OCI-LY7 (cell line): ENCODE measurements around the gene FMN1. TPM values are rescaled to one million over a fixed set of nuclear protein-coding genes. Genes with fewer than 3 reads are reported as not detected.

ENCODE experiments used
- BruUV-seq: library from RNA; stranded (reverse); fragments of 400-500 nt; replicated peaks from 2 replicates; lab custom pipeline; 2021; lab: Mats Ljungman, UMichigan
- CTCF ChIA-PET: fragments of 300-600 bp; sonication (Branson Sonifier 250); formaldehyde crosslinking; loops from one replicate; lab custom pipeline; 2022; ENCODE audit warnings: antibody characterized with exemption; ENCODE audit not compliant: unreplicated experiment; lab: Charles Lee
- POLR2A ChIA-PET: fragments of 300-600 bp; sonication (Branson Sonifier 250); formaldehyde crosslinking; loops from one replicate; lab custom pipeline; 2022; ENCODE audit warnings: antibody characterized with exemption; lab: Charles Lee
- DNase-seq: peaks from one replicate; pipeline ENCODE4 v3.0.0-alpha.2; 2015; ENCODE audit warnings: low spot score
- H2AFZ ChIP-seq: fragments of 200-600 bp; sonication (generic), shearing (Covaris generic); 2 replicates; pipeline ENCODE4 v1.6.1; 2014; ENCODE audit warnings: mild to moderate bottlenecking, antibody characterized with exemption, low read length, moderate library complexity
- H3K27ac ChIP-seq: fragments of 200-600 bp; sonication (generic); 2 replicates; pipeline ENCODE4 v1.5.1; 2014; ENCODE audit warnings: mixed run types, low read depth, mild to moderate bottlenecking, moderate library complexity, low read length, inconsistent platforms; ENCODE audit not compliant: poor library complexity, severe bottlenecking
- H3K36me3 ChIP-seq: fragments of 200-600 bp; sonication (generic); 2 replicates; pipeline ENCODE4 v1.6.1; 2014; ENCODE audit warnings: mild to moderate bottlenecking, antibody characterized with exemption, low read length, moderate library complexity, mixed read lengths; ENCODE audit not compliant: insufficient read depth
- H3K4me1 ChIP-seq: fragments of 200-600 bp; sonication (generic); 2 replicates; pipeline ENCODE4 v1.5.1; 2014; ENCODE audit warnings: mild to moderate bottlenecking, low read length; ENCODE audit not compliant: insufficient read depth, poor library complexity, severe bottlenecking
- H3K4me2 ChIP-seq: fragments of 200-600 bp; sonication (generic); 2 replicates; pipeline ENCODE4 v1.6.1; 2014; ENCODE audit warnings: mild to moderate bottlenecking, low read length
- H3K4me3 ChIP-seq: fragments of 200-600 bp; sonication (generic); 2 replicates; pipeline ENCODE4 v1.5.1; 2014; ENCODE audit warnings: mild to moderate bottlenecking, low read depth, low read length; ENCODE audit not compliant: poor library complexity, severe bottlenecking
- H3K79me2 ChIP-seq: fragments of 200-600 bp; sonication (generic); 2 replicates; pipeline ENCODE4 v1.6.1; 2016; ENCODE audit warnings: low read depth, mild to moderate bottlenecking, low read length, moderate library complexity, mixed read lengths; ENCODE audit not compliant: insufficient read depth
- H3K9me2 ChIP-seq: fragments of 200-600 bp; sonication (generic); 2 replicates; pipeline ENCODE4 v1.6.1; 2016; ENCODE audit warnings: mild to moderate bottlenecking, low read length, mixed read lengths; ENCODE audit not compliant: insufficient read depth
- H3K9me3 ChIP-seq: fragments of 200-600 bp; sonication (generic); 2 replicates; pipeline ENCODE4 v1.6.1; 2014; ENCODE audit warnings: mild to moderate bottlenecking, mixed run types, low read length, mixed read lengths
- H4K20me1 ChIP-seq: fragments of 200-600 bp; sonication (generic); 2 replicates; pipeline ENCODE4 v1.6.1; 2014; ENCODE audit warnings: mild to moderate bottlenecking, antibody characterized with exemption, low read length, moderate library complexity, mixed read lengths; ENCODE audit not compliant: insufficient read depth
- EZH2phosphoT487 ChIP-seq: fragments of 200-600 bp; sonication (generic); IDR thresholded peaks from 2 replicates; pipeline ENCODE4 v1.6.1; 2018; ENCODE audit warnings: low read depth, borderline replicate concordance, mild to moderate bottlenecking, mixed run types, antibody characterized with exemption, low read length, moderate library complexity, mixed read lengths
- intact Hi-C: fragments of 100-400 bp; cut with micrococcal nuclease; formaldehyde crosslinking; loops from one replicate; pipeline ENCODE4 v1.10.0; 2022; ENCODE audit not compliant: unreplicated experiment
- total RNA-seq, 2 experiments: library from RNA; depleted of rRNA in 1 of 2; stranded (reverse); fragments of >200 nt in 1 of 2; shearing (Covaris generic) in 1 of 2; gene quantifications; 2 replicates each; pipeline ENCODE4 v1.2.3, GENCODE V29; 2014 to 2022
- TF ChIP-seq, protein P1 (sequence below): fragments of 200-600 bp; sonication (generic); conservative IDR thresholded peaks from 2 replicates; pipeline ENCODE4 v1.5.1; 2014; ENCODE audit warnings: mild to moderate bottlenecking, antibody characterized with exemption, low read length, moderate library complexity, mixed read lengths

The FMN1 gene
- total RNA-seq, 2 experiments from 2014 or later: 3.2 to 4.2 TPM

DNA sequence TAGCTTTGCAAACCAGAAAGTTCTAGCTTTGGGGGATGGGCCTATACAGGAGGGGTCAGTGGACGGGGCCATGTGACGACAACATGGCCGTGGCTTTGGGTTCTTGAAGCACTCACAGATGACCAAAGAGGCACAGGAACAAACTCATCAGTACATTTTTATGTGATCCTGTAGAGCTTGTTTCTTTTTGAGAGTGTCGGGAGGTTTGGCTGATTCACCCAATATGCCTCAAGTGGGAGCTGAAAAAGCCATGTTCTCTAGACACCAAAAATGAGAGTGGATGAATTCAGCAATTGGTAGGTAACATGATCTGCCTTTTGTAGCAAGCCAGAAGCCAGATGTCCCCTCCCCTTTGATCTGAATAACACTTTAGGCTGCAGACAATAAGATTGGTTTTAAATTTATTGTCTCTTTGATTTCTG lies 446.6 kb downstream of the FMN1 start:
- Histone ChIP-seq H3K4me2 (no peak overlapping the region), H3K9me2 (no peaks in the 10 kb centered on the region), H3K9me3 (no peaks in the 10 kb centered on the region), H3K4me3 (no peak overlapping the region), H4K20me1 (no peaks in the 10 kb centered on the region), H2AFZ (no peak overlapping the region), H3K4me1 (no peaks in the 10 kb centered on the region), H3K36me3 (no peaks in the 10 kb centered on the region), H3K79me2 (no peaks in the 10 kb centered on the region), H3K27ac (no peak overlapping the region)
- intact Hi-C loops: no loop called here
- BruUV-seq: no TSS peak
- ChIA-PET POLR2A (no interaction called here), CTCF (interaction anchor here (0.5 kb wide), 1 partner anchor 95 kb away, joined by 3 read pairs; no protein-coding TSS in a partner anchor)
- TF ChIP-seq EZH2phosphoT487: no peak
- TF ChIP-seq, protein P1, sequence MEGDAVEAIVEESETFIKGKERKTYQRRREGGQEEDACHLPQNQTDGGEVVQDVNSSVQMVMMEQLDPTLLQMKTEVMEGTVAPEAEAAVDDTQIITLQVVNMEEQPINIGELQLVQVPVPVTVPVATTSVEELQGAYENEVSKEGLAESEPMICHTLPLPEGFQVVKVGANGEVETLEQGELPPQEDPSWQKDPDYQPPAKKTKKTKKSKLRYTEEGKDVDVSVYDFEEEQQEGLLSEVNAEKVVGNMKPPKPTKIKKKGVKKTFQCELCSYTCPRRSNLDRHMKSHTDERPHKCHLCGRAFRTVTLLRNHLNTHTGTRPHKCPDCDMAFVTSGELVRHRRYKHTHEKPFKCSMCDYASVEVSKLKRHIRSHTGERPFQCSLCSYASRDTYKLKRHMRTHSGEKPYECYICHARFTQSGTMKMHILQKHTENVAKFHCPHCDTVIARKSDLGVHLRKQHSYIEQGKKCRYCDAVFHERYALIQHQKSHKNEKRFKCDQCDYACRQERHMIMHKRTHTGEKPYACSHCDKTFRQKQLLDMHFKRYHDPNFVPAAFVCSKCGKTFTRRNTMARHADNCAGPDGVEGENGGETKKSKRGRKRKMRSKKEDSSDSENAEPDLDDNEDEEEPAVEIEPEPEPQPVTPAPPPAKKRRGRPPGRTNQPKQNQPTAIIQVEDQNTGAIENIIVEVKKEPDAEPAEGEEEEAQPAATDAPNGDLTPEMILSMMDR: no peak
- no peak for DNase-seq

GRCh38 chr15:32746116-32746857 lies 448.2 kb downstream of the FMN1 start:
- H4K20me1 ChIP-seq: no peaks in the 10 kb centered on the region
- ChIA-PET CTCF (no interaction called here), POLR2A (no interaction called here)
- no peaks in the 10 kb centered on the region for H3K9me3 ChIP-seq
- no peak overlapping the region for H3K4me3 ChIP-seq
- H3K4me1 ChIP-seq: no peaks in the 10 kb centered on the region
- H3K4me2 ChIP-seq: no peak overlapping the region
- no TSS peak for BruUV-seq
- no peak for DNase-seq
- intact Hi-C loops: no loop called here
- no peaks in the 10 kb centered on the region for H3K79me2 ChIP-seq
- H3K36me3 ChIP-seq: no peaks in the 10 kb centered on the region
- no peak overlapping the region for H3K27ac ChIP-seq
- no peak for TF ChIP-seq EZH2phosphoT487
- TF ChIP-seq, protein P1: no peak
- no peaks in the 10 kb centered on the region for H3K9me2 ChIP-seq
- H2AFZ ChIP-seq: no peak overlapping the region
